GM18951 (cell line): ENCODE measurements around the gene DNAJC3.
"Not testable (repeated sequence)": the region's sequence is repeated elsewhere in the genome, so short reads cannot be mapped to it uniquely, and the experiment has no call there.

Experiments used
- POLR2A ChIP-seq: IDR thresholded peaks from 4 replicates; pipeline ENCODE4 v1.6.1; 2011; ENCODE audit warnings: mild to moderate bottlenecking; ENCODE audit not compliant: insufficient read length, insufficient read depth; ENCODE audit errors: extremely low read depth
- in situ Hi-C: fragments of 300-500 bp; cut with MboI; formaldehyde crosslinking; loops from one replicate; pipeline ENCODE4 v1.12.0; 2022; ENCODE audit warnings: low sequenced_read_pairs, mixed read lengths, inconsistent platforms; ENCODE audit not compliant: unreplicated experiment

DNAJC3 gene

DNA sequence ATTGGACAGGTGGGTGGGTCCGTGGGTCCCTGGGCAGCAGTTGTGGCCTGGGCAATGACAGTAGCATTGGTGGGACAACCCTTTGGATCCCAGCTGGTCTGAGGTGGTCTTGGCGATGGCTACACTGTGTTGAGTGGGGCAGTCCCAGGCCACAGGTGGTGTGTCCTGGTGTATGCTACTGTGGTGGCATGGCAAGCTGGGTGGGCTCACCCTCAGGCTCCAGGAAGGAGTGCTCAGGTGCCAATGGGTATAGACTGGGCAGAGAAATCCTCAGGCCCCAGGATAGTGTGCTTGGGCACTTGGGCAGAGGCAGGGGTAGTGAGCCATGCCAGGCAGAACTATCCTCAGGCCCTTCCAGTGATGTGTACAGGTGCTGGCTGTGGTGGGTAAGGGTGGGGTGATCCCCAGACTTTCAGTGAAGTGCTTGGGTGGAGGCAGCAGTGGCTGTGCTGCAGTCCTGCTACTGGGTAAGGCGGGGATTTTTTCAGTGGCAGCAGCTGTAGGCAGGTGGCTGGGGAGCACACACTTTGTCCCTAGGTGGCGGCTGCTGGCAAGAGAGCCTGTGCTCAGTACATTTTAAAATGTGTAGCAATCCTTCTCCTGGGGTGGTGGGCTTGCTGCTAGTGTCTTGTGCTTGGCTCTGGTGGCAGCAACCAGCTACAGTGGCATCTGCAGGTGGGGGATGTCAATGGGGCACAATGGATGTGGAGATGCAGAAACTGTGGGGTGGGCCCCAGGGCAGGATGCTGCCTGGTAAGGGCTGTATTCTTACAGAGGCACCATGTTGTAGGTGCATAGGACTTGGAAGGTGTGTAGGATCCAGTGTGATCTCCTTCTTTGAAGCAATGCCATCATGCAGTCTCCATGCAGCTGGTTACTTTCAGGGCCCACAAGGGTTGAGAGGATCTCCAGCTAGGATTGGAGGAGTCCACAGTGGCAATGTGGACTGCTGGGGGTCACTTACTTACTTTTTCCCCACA, 64.9 kb downstream of the DNAJC3 start:
- in situ Hi-C loops: no loop called here
- TF ChIP-seq POLR2A: no peak

DNA sequence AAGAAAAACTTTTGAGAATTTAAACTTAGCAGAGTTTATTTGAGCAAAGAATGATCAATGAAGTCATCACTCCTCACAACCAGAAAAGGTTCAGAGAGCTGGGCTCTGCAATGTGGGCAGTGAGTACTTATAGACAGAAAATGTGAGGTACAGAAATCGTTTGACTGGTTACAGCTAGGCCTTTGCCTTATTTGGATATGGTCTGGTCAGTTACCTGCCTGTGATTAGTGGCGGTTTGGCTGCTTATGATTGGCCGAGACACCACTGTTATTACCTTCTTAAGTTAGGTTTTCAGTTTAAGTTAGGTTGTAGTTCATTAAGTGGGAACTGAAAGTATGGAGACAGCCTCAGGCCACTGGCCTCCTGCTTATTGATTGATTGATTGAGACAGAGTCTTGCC, 66.3 kb downstream of the DNAJC3 start:
- no peak for TF ChIP-seq POLR2A
- in situ Hi-C loops: no loop called here

DNA sequence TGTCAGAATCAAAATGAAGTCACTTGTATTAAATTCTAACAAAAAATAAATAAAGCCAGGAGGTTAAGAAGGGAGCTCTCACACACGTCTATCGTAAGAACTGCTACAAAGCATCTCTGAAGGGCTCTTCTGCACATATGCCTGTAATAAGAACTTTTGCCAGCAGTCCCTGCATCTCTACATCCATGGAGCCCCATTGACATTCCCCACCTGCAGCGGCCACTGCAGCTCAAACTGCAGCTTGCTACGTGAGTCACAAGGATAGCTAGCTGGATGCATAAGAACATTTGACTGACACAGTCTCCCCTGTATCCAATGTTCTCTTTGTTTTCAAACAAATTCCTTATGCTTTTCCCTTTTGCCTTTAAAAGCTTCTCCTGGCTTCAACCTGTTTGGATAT, 68.3 kb downstream of the DNAJC3 start:
- TF ChIP-seq POLR2A: no peak
- in situ Hi-C loops: no loop called here

DNA sequence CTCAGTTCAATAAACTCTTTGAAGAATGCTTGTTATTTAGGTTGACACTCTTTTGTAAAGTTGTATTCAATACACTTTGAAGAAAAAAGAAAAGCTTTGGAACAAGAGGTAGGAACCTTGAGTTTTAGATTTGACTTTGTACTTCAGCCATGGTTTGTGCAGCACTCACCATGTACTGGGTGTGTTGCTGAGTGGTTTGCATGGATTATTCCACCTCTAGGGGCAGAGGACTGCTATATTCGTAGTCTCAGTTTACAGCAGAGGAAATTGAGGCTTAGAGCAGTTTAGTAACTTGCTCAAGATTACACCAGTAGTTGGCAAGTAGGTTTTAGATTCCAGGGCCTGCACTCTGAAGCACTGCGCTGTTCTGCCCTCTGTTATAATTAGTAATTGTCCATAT, 68.8 kb downstream of the DNAJC3 start:
- TF ChIP-seq POLR2A: no peak
- in situ Hi-C loops: no loop called here

DNA sequence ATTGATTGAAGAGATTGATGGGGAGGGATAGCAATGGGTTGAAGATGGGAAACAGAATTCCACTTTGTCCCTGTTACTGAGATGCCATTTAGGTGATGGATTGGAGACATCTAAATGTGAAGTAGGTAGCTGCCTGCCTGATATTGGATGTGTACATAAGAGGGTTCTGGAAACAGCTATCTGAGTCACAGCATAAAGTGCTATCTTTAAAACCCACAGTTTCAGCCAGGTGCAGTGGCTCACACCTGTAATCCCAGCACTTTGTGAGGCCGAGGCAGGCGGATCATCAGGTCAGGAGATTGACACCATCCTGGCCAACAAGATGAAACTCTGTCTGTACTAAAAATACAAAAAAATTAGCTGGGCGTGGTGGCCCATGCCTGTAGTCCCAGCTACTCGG, 72.6 kb downstream of the DNAJC3 start:
- in situ Hi-C loops: no loop called here
- no peak for TF ChIP-seq POLR2A

DNA sequence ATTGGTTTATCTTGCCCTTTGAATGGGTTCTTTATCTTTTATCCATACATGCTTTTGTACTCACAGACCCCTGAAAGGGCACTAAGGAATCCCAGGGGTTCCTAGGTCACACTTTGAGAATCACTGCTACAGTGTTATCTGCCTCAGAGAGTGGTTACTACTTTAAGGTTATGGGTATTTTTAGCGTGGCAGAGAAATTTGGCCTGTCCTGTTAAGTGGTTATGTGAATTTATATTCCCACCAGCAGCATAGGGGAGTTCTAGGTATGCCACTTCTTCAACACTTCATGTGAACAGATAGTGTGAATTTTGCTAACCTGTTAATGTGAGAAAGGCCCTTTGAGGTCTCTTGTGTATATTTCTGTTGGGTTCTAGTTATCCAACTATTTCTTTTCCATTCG, 75.7 kb downstream of the DNAJC3 start:
- no peak for TF ChIP-seq POLR2A
- in situ Hi-C loops: no loop called here

DNA sequence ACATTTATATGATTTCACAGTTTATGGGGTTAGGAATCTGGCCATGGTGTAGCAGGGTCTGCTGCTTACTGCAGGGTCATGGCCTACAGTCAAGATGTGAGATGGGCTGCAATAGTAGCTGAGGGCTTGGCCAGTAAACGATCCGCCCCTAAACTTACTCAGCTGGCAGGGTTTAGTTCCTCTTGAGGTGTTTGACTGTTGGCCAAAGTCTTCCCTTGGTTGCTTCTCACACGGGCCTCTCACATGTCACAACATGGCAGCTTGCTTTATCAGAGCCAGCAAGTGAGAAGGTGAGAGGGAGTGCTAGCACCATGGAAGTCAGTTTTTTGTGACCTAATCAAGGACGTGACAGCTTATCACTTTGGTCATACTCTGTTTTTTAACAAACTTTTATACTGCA, 77.1 kb downstream of the DNAJC3 start:
- in situ Hi-C loops: no loop called here
- TF ChIP-seq POLR2A: no peak

DNA sequence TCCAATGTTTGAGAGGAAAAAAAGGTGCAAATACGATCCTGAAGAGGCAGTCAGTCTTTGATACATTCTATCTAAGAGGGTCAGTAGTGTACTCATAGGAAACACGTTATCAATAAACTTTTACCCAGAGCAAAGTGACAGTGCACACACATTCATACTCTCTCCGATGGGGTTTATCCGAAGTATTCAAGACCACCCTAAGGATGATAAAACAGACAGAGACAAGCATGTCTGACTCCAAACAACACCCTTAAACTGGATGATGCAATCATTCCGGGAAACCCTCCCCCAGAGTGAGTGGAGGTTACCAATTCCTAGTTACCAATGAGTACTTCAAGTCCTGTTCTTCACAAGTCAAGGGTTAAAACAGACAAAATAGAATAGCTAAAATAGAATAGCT, 79.1 kb downstream of the DNAJC3 start:
- in situ Hi-C loops: no loop called here
- TF ChIP-seq POLR2A: no peak

DNA sequence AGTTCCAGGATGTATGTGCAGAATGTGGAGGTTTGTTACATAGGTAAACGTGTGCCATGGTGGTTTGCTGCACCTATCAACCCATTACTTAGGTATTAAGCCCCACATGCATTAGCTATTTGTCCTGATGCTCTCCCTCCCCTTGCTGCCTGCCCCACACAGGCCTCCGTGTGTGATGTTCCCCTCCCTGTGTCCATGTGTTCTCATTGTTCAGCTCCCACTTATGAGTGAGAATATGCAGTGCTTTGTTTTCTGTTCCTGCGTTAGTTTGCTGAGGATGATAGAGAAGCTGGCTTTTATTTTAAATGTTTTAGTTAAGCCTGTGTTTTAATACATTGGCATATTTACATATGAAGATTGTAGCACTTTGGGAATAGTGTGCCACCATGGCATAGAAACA, 85.7 kb downstream of the DNAJC3 start:
- in situ Hi-C loops: not testable (repeated sequence)

DNA sequence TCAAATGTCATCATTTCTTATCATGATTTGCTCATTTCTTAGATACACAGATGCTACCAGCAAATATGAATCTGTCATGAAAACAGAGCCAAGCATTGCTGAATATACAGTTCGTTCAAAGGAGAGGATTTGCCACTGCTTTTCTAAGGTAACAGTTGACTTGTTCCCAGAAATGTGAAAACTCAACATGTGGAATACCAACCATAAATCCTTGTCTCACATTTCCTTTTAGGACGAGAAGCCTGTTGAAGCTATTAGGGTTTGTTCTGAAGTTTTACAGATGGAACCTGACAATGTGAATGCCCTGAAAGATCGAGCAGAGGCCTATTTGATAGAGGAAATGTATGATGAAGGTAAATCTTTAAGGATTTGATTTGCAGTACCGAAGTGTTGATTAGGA, 86.7 kb downstream of the DNAJC3 start:
- in situ Hi-C loops: no loop called here
- TF ChIP-seq POLR2A: no peak

DNA sequence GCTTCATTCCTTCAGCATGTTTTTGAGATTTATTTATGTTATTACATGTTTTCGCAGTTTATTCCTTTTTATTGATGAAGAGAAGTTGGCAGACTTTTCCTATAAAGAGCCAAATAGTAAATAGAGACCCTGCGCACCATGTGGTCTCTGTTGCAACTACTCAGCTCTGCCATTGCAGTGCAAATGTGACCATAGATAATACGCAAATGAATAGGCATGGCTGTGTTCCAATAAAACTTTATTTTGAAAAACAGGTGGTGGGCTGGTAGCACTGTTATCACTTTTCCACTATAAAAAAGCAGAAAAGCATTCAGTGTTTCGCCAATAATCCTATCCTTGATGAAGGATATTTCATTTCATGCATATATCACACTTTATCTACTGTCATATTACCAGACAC, 95.0 kb downstream of the DNAJC3 start:
- in situ Hi-C loops: no loop called here
- TF ChIP-seq POLR2A: no peak

DNA sequence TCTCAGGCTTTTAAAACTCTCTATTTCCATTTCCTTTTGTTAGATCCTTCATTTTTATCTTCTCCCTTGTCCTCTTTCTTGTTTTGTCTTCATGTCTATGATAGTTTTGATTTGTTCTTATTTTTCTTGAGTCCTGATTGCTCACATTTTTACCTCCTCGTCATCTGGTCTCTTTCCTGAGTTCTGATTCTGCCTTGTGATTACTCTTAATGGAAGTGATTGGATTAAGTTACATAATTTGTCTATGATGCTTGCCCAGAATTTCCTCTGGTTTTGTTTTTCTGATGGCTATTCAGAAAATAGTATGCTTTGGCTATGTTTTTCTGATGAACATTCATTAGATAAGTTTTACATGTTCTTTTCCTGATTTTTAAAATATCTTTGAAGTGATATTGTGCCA, 102.6 kb downstream of the DNAJC3 start:
- no peak for TF ChIP-seq POLR2A
- in situ Hi-C loops: no loop called here

DNA sequence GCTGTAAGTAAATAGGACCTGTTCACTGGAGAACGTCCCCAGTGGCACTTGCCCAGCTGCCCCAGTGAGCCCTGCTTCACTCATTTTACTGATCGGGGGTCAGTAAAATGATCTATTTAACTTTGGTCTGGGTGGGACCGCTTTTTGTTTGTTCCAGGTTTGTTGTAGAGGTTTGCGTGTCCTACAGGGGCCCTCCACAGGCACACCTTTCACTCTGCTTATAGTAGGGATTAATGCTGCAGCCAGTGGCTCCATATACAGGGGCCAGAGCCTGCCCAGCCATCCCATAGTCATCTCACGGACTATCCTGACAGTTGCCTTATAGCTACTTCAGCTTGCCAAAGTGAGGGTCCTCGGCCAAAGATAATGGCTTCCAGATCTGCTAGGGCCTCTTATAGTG, 104.1 kb downstream of the DNAJC3 start:
- TF ChIP-seq POLR2A: no peak
- in situ Hi-C loops: no loop called here

DNA sequence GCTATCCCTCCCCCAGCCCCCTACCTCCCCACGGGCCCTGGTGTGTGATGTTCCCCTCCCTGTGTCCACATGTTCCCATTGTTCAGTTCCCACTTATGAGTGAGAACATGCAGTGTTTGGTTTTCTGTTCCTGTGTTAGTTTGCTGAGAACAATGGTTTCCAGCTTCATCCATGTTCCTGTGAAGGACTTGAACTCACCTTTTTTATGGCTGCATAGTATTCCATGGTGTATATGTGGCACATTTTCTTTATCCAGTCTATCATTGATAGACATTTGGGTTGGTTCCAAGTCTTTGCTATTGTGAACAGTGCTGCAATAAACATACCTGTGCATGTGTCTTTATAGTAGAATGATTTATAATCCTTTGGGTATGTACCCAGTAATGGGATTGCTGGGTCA, 105.0 kb downstream of the DNAJC3 start:
- in situ Hi-C loops: not testable (repeated sequence)

DNA sequence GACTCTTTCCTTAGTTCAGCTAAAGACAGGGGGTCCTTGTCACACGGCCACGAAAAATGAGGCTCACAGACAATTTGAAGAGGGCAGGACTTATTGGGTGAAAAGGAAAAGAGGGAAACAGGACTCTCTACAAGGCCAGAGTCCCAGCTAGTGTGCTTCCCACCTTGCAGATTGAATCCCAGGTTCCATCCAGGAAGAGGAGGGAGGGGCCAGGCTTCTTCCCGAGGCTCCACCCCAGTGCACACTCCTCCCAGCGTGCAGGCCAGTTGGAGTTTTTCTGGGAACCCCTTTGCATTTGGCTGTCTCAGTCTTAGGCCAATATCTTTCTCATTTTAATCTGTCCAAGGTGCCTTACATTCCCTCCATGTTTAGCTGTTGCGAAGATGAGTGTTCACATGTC, 106.8 kb downstream of the DNAJC3 start:
- in situ Hi-C loops: no loop called here
- no peak for TF ChIP-seq POLR2A
